DOHH2 (cell line): Measurements from ENCODE around the gene FAM180A.
A peak's percentile ranks its signal among the peaks of the same experiment; 100 is the strongest.

Source experiments
- H3F3A ChIP-seq: fragments of 200-600 bp; sonication (generic), shearing (Covaris generic); 2 replicates; pipeline ENCODE4 v1.6.0; 2016; ENCODE audit warnings: antibody characterized with exemption, mild to moderate bottlenecking; ENCODE audit not compliant: control insufficient read depth, insufficient read depth
- H3K27ac ChIP-seq: fragments of 200-600 bp; sonication (generic); 2 replicates; pipeline ENCODE4 v1.5.1; 2014; ENCODE audit warnings: low read depth, mild to moderate bottlenecking, low read length, moderate library complexity
- H3K27me3 ChIP-seq: fragments of 200-600 bp; sonication (generic); 2 replicates; pipeline ENCODE4 v1.6.1; 2014; ENCODE audit warnings: mild to moderate bottlenecking, low read length, mixed read lengths; ENCODE audit not compliant: control insufficient read depth
- H3K36me3 ChIP-seq: fragments of 200-600 bp; sonication (generic); 2 replicates; pipeline ENCODE4 v1.6.1; 2014; ENCODE audit warnings: mild to moderate bottlenecking, low read length, moderate library complexity, mixed read lengths; ENCODE audit not compliant: control insufficient read depth
- H3K4me1 ChIP-seq: fragments of 200-600 bp; sonication (generic); 2 replicates; pipeline ENCODE4 v1.6.1; 2014; ENCODE audit warnings: mild to moderate bottlenecking, low read length, mixed read lengths; ENCODE audit not compliant: control insufficient read depth
- H3K4me2 ChIP-seq: fragments of 200-600 bp; sonication (generic); 2 replicates; pipeline ENCODE4 v1.6.0; 2014; ENCODE audit warnings: mild to moderate bottlenecking, low read length, moderate library complexity
- H3K4me3 ChIP-seq: fragments of 200-600 bp; sonication (generic); 2 replicates; pipeline ENCODE4 v1.5.1; 2014; ENCODE audit warnings: mild to moderate bottlenecking, low read length, mixed read lengths
- H3K79me2 ChIP-seq: fragments of 200-600 bp; sonication (generic); 2 replicates; pipeline ENCODE4 v1.6.1; 2014; ENCODE audit warnings: mild to moderate bottlenecking, low read length, mixed read lengths; ENCODE audit not compliant: control insufficient read depth
- H3K9me2 ChIP-seq: fragments of 200-600 bp; sonication (generic); replicated peaks from 2 replicates; pipeline ENCODE4 v1.6.1; 2014; ENCODE audit warnings: mild to moderate bottlenecking, low read length, mixed read lengths; ENCODE audit not compliant: control insufficient read depth
- H3K9me3 ChIP-seq: fragments of 200-600 bp; sonication (generic); 2 replicates; pipeline ENCODE4 v1.6.1; 2014; ENCODE audit warnings: antibody characterized with exemption, low read length, mixed read lengths; ENCODE audit not compliant: control insufficient read depth, insufficient read depth
- H4K20me1 ChIP-seq: fragments of 200-600 bp; sonication (generic); 2 replicates; pipeline ENCODE4 v1.6.0; 2014; ENCODE audit warnings: low read depth, mild to moderate bottlenecking, antibody characterized with exemption, low read length, moderate library complexity; ENCODE audit not compliant: control insufficient read depth, insufficient read depth
- CTCF ChIP-seq: fragments of 200-600 bp; sonication (generic); IDR thresholded peaks from one replicate; pipeline ENCODE4 v1.5.1; 2014; ENCODE audit warnings: antibody characterized with exemption, mild to moderate bottlenecking, low read depth, low read length; ENCODE audit not compliant: poor library complexity, severe bottlenecking
- EZH2phosphoT487 ChIP-seq: fragments of 200-600 bp; sonication (generic); IDR thresholded peaks from 2 replicates; pipeline ENCODE4 v1.6.1; 2017; ENCODE audit warnings: borderline replicate concordance, mild to moderate bottlenecking, antibody characterized with exemption, low read length, moderate library complexity, mixed read lengths

The FAM180A gene

GRCh38 chr7:135704698-135705097, 43.9 kb downstream of the FAM180A start:
- no peaks in the 10 kb centered on the region for H4K20me1 ChIP-seq
- no peaks in the 10 kb centered on the region for H3K79me2 ChIP-seq
- no peak overlapping the region for H3K4me2 ChIP-seq
- no peak overlapping the region for H3K4me3 ChIP-seq
- H3K9me3 ChIP-seq = no peaks in the 10 kb centered on the region
- no peak overlapping the region for H3K27ac ChIP-seq
- H3K27me3 ChIP-seq = peaks cover under 1% of the 10 kb centered on the region; the same call in 1 of the 2 replicates
- TF ChIP-seq EZH2phosphoT487 = no peak
- no peak for TF ChIP-seq CTCF
- H3K4me1 ChIP-seq = no peaks in the 10 kb centered on the region
- no peaks in the 10 kb centered on the region for H3K36me3 ChIP-seq
- H3K9me2 ChIP-seq = no peaks in the 10 kb centered on the region
- no peaks in the 10 kb centered on the region for H3F3A ChIP-seq

- no peak for TF ChIP-seq EZH2phosphoT487
- TF ChIP-seq CTCF = peak; percentile 75
Measured at GRCh38 chr7:135704074-135704473, 44.5 kb downstream of the FAM180A start.

GRCh38 chr7:135697276-135698049, 51.1 kb downstream of the FAM180A start:
- H3F3A ChIP-seq = no peaks in the 10 kb centered on the region
- H3K4me2 ChIP-seq = no peak overlapping the region
- TF ChIP-seq CTCF (no peak), EZH2phosphoT487 (no peak)

More at GRCh38 chr7:135704074-135704473, 44.5 kb downstream of the FAM180A start:
- no peaks in the 10 kb centered on the region for H3F3A ChIP-seq
- H4K20me1 ChIP-seq = no peaks in the 10 kb centered on the region
- no peaks in the 10 kb centered on the region for H3K4me1 ChIP-seq
- no peaks in the 10 kb centered on the region for H3K79me2 ChIP-seq
- no peak overlapping the region for H3K27ac ChIP-seq
- H3K27me3 ChIP-seq = no peaks in the 10 kb centered on the region; the same call in 1 of the 2 replicates
- no peaks in the 10 kb centered on the region for H3K9me2 ChIP-seq
- no peaks in the 10 kb centered on the region for H3K36me3 ChIP-seq
- H3K4me3 ChIP-seq = no peak overlapping the region
- H3K4me2 ChIP-seq = no peak overlapping the region
- no peaks in the 10 kb centered on the region for H3K9me3 ChIP-seq

More at GRCh38 chr7:135697276-135698049, 51.1 kb downstream of the FAM180A start:
- H4K20me1 ChIP-seq = no peaks in the 10 kb centered on the region
- H3K27me3 ChIP-seq = no peaks in the 10 kb centered on the region; the same call in 1 of the 2 replicates
- H3K4me3 ChIP-seq = no peak overlapping the region
- no peak overlapping the region for H3K27ac ChIP-seq
- no peaks in the 10 kb centered on the region for H3K79me2 ChIP-seq
- H3K9me2 ChIP-seq = no peaks in the 10 kb centered on the region
- H3K4me1 ChIP-seq = no peaks in the 10 kb centered on the region
- no peaks in the 10 kb centered on the region for H3K36me3 ChIP-seq
- H3K9me3 ChIP-seq = no peaks in the 10 kb centered on the region
